Measurements from ENCODE around the gene AADACL2.
"Not testable (repeated sequence)": the region's sequence is repeated elsewhere in the genome, so short reads cannot be mapped to it uniquely, and the experiment has no call there.

The AADACL2 gene

GRCh38 chr3:151740581-151740980 is 6.9 kb downstream of the AADACL2 start:
- no peak for DNase-seq
- TF ChIP-seq GATA1 (IDR thresholded peaks at IDR 0.05; ENCODE audit: low read depth, low read length) (no peak), POLR2A (IDR thresholded peaks at IDR 0.05; ENCODE audit: low read length) (no peak)

- DNase-seq: no peak
- no peak for TF ChIP-seq POLR2A (IDR thresholded peaks at IDR 0.05; ENCODE audit: low read length)
- no peak for TF ChIP-seq GATA1 (IDR thresholded peaks at IDR 0.05; ENCODE audit: low read depth, low read length)
Observed at GRCh38 chr3:151743855-151744254, 10.1 kb downstream of the AADACL2 start.

- TF ChIP-seq POLR2A (IDR thresholded peaks at IDR 0.05; ENCODE audit: low read length) (no peak), GATA1 (IDR thresholded peaks at IDR 0.05; ENCODE audit: low read depth, low read length) (no peak)
- no peak for DNase-seq
Observed at GRCh38 chr3:151750181-151750580, 16.5 kb downstream of the AADACL2 start.

GRCh38 chr3:151750678-151751077 is 17.0 kb downstream of the AADACL2 start:
- no peak for DNase-seq
- no peak for TF ChIP-seq POLR2A (IDR thresholded peaks at IDR 0.05; ENCODE audit: low read length)

- TF ChIP-seq GATA1 (IDR thresholded peaks at IDR 0.05; ENCODE audit: low read depth, low read length): no peak
- DNase-seq: no peak
Observed at GRCh38 chr3:151751161-151751560, 17.4 kb downstream of the AADACL2 start.

GRCh38 chr3:151753846-151754245 is 20.1 kb downstream of the AADACL2 start:
- TF ChIP-seq POLR2A (IDR thresholded peaks at IDR 0.05; ENCODE audit: low read length): no peak
- no peak for TF ChIP-seq GATA1 (IDR thresholded peaks at IDR 0.05; ENCODE audit: low read depth, low read length)
- no peak for DNase-seq

GRCh38 chr3:151761581-151761980 is 27.9 kb downstream of the AADACL2 start:
- no peak for DNase-seq
- TF ChIP-seq POLR2A (IDR thresholded peaks at IDR 0.05; ENCODE audit: low read length) (no peak), GATA1 (IDR thresholded peaks at IDR 0.05; ENCODE audit: low read depth, low read length) (no peak)

GRCh38 chr3:151764699-151765098 is 31.0 kb downstream of the AADACL2 start:
- DNase-seq: not testable (repeated sequence)

- DNase-seq: no peak
- TF ChIP-seq POLR2A (IDR thresholded peaks at IDR 0.05; ENCODE audit: low read length) (no peak), GATA1 (IDR thresholded peaks at IDR 0.05; ENCODE audit: low read depth, low read length) (no peak)
Observed at GRCh38 chr3:151765685-151766084, 32.0 kb downstream of the AADACL2 start.

- TF ChIP-seq POLR2A (IDR thresholded peaks at IDR 0.05; ENCODE audit: low read length): no peak
- TF ChIP-seq GATA1 (IDR thresholded peaks at IDR 0.05; ENCODE audit: low read depth, low read length): no peak
- no peak for DNase-seq
Observed at GRCh38 chr3:151766454-151766853, 32.7 kb downstream of the AADACL2 start.

- DNase-seq: no peak
- TF ChIP-seq GATA1 (IDR thresholded peaks at IDR 0.05; ENCODE audit: low read depth, low read length): no peak
- TF ChIP-seq POLR2A (IDR thresholded peaks at IDR 0.05; ENCODE audit: low read length): no peak
Observed at GRCh38 chr3:151768393-151768930, 34.7 kb downstream of the AADACL2 start.

- DNase-seq: no peak
- TF ChIP-seq POLR2A (IDR thresholded peaks at IDR 0.05; ENCODE audit: low read length) (no peak), GATA1 (IDR thresholded peaks at IDR 0.05; ENCODE audit: low read depth, low read length) (no peak)
Observed at GRCh38 chr3:151769175-151769574, 35.4 kb downstream of the AADACL2 start.

- DNase-seq: no peak
- TF ChIP-seq POLR2A (IDR thresholded peaks at IDR 0.05; ENCODE audit: low read length) (no peak), GATA1 (IDR thresholded peaks at IDR 0.05; ENCODE audit: low read depth, low read length) (no peak)
Observed at GRCh38 chr3:151770956-151771355, 37.2 kb downstream of the AADACL2 start.

GRCh38 chr3:151772825-151773480 is 39.2 kb downstream of the AADACL2 start:
- DNase-seq: no peak
- TF ChIP-seq POLR2A (IDR thresholded peaks at IDR 0.05; ENCODE audit: low read length) (no peak), GATA1 (IDR thresholded peaks at IDR 0.05; ENCODE audit: low read depth, low read length) (no peak)

GRCh38 chr3:151774235-151774634 is 40.5 kb downstream of the AADACL2 start:
- no peak for TF ChIP-seq POLR2A (IDR thresholded peaks at IDR 0.05; ENCODE audit: low read length)
- TF ChIP-seq GATA1 (IDR thresholded peaks at IDR 0.05; ENCODE audit: low read depth, low read length): no peak
- DNase-seq: no peak

- TF ChIP-seq POLR2A (IDR thresholded peaks at IDR 0.05; ENCODE audit: low read length) (no peak), GATA1 (IDR thresholded peaks at IDR 0.05; ENCODE audit: low read depth, low read length) (no peak)
- no peak for DNase-seq
Observed at GRCh38 chr3:151774910-151775309, 41.2 kb downstream of the AADACL2 start.

Measured in erythroblast (primary cell).